IMR-90 (cell line): ENCODE results near the gene CDK5RAP2. TPM values are rescaled to one million over a fixed set of nuclear protein-coding genes. Genes with fewer than 3 reads are reported as not detected.
A peak's percentile ranks its signal among the peaks of the same experiment; 100 is the strongest.

Experiments
- ATAC-seq: fragments of 200-7000 bp; cut with Tn5 transposase; 2 replicates; pipeline ENCODE4 v1.9.1; 2020; ENCODE audit warnings: low read depth, mild to moderate bottlenecking, moderate library complexity
- BruUV-seq: library from RNA; stranded (reverse); fragments of 400-500 nt; replicated peaks from 2 replicates; lab custom pipeline; 2021; lab: Mats Ljungman, UMichigan
- CTCF ChIA-PET: fragments of 300-600 bp; formaldehyde crosslinking; extraction: SDS; loops from one replicate; lab custom pipeline; 2021; ENCODE audit warnings: antibody characterized with exemption; lab: Yijun Ruan, JAX
- POLR2A ChIA-PET: fragments of 300-600 bp; sonication (Branson Sonifier 250); formaldehyde crosslinking; loops from one replicate; lab custom pipeline; 2022; ENCODE audit warnings: antibody characterized with exemption; ENCODE audit not compliant: unreplicated experiment; lab: Charles Lee
- DNase-seq: peaks from one replicate; pipeline ENCODE4 v3.0.0; 2013
- H2AFZ ChIP-seq: replicated peaks from 2 replicates; pipeline ENCODE3; 2013; ENCODE audit warnings: low read length, mild to moderate bottlenecking; ENCODE audit not compliant: poor library complexity
- H2AK5ac ChIP-seq: 2 replicates; pipeline ENCODE4 v1.6.1; 2013; ENCODE audit warnings: low read depth, low read length, inconsistent platforms
- H2AK9ac ChIP-seq: replicated peaks from 2 replicates; pipeline ENCODE3; 2013; ENCODE audit warnings: mild to moderate bottlenecking, low read depth, low read length, moderate library complexity; ENCODE audit not compliant: poor library complexity
- H2BK120ac ChIP-seq: 2 replicates; pipeline ENCODE4 v1.6.1; 2013; ENCODE audit warnings: low read depth, low read length, inconsistent platforms
- H2BK15ac ChIP-seq: 3 replicates; pipeline ENCODE4 v1.6.1; 2013; ENCODE audit warnings: low read depth, low read length, inconsistent platforms
- H2BK20ac ChIP-seq: 2 replicates; pipeline ENCODE4 v1.6.1; 2013; ENCODE audit warnings: low read depth, mild to moderate bottlenecking, inconsistent platforms, low read length, moderate library complexity
- H2BK5ac ChIP-seq: 2 replicates; pipeline ENCODE4 v1.6.1; 2013; ENCODE audit warnings: mild to moderate bottlenecking, low read depth, low read length, inconsistent platforms; ENCODE audit not compliant: poor library complexity, severe bottlenecking
- H3K14ac ChIP-seq: replicated peaks from 2 replicates; pipeline ENCODE4 v1.6.1; 2013; ENCODE audit warnings: low read depth, low read length, inconsistent platforms
- H3K18ac ChIP-seq: 2 replicates; pipeline ENCODE4 v1.6.1; 2013; ENCODE audit warnings: low read depth, low read length, control low read depth
- H3K23ac ChIP-seq: 2 replicates; pipeline ENCODE4 v1.6.1; 2013; ENCODE audit warnings: low read depth, low read length, inconsistent platforms
- H3K27ac ChIP-seq: 2 replicates; pipeline ENCODE4 v1.5.1; 2013; ENCODE audit warnings: mild to moderate bottlenecking, control low read depth, low read length; ENCODE audit not compliant: insufficient read depth
- H3K27me3 ChIP-seq: 2 replicates; pipeline ENCODE4 v1.6.1; 2013; ENCODE audit warnings: low read length; ENCODE audit not compliant: control insufficient read depth, insufficient read depth
- H3K36me3 ChIP-seq: 2 replicates; pipeline ENCODE4 v1.6.1; 2013; ENCODE audit warnings: low read length, mixed read lengths; ENCODE audit not compliant: control insufficient read depth, insufficient read depth
- H3K4ac ChIP-seq: 2 replicates; pipeline ENCODE4 v1.6.1; 2013; ENCODE audit warnings: low read depth, low read length, inconsistent platforms
- H3K4me1 ChIP-seq: 2 replicates; pipeline ENCODE4 v1.6.1; 2013; ENCODE audit warnings: low read length, mixed read lengths; ENCODE audit not compliant: control insufficient read depth, insufficient read depth
- H3K4me2 ChIP-seq: 2 replicates; pipeline ENCODE4 v1.6.1; 2013; ENCODE audit warnings: low read depth, mild to moderate bottlenecking, control low read depth, low read length, moderate library complexity
- H3K4me3 ChIP-seq: 2 replicates; pipeline ENCODE4 v1.5.1; 2013; ENCODE audit warnings: low read depth, mild to moderate bottlenecking, control low read depth, low read length, moderate library complexity; ENCODE audit not compliant: insufficient read depth
- H3K56ac ChIP-seq: 2 replicates; pipeline ENCODE4 v1.6.1; 2013; ENCODE audit warnings: low read length, inconsistent platforms; ENCODE audit not compliant: insufficient read depth; ENCODE audit errors: extremely low read depth
- H3K79me1 ChIP-seq, 2 experiments: 2 replicates each; pipeline ENCODE4 v1.6.1; 2013; ENCODE audit warnings: low read length in 2 of 2, inconsistent platforms in 1 of 2, low read depth in 1 of 2
- H3K9ac ChIP-seq: 2 replicates; pipeline ENCODE4 v1.6.1; 2013; ENCODE audit warnings: low read depth, low read length, control low read depth
- H3K9me1 ChIP-seq: 2 replicates; pipeline ENCODE4 v1.6.1; 2013; ENCODE audit warnings: low read length, inconsistent platforms; ENCODE audit not compliant: insufficient read depth
- H3K9me3 ChIP-seq: 2 replicates; pipeline ENCODE4 v1.6.1; 2013; ENCODE audit warnings: low read length; ENCODE audit not compliant: control insufficient read depth, insufficient read depth
- H4K20me1 ChIP-seq: 2 replicates; pipeline ENCODE4 v1.6.1; 2013; ENCODE audit warnings: low read length, inconsistent platforms; ENCODE audit not compliant: insufficient read depth
- H4K5ac ChIP-seq: 2 replicates; pipeline ENCODE4 v1.6.1; 2013; ENCODE audit warnings: mild to moderate bottlenecking, low read depth, low read length, control low read depth
- H4K8ac ChIP-seq, 2 experiments: 2 replicates each; pipeline ENCODE4 v1.6.1; 2013; ENCODE audit warnings: low read depth in 2 of 2, low read length in 2 of 2, control low read depth in 1 of 2, inconsistent platforms in 1 of 2
- H4K91ac ChIP-seq: 2 replicates; pipeline ENCODE4 v1.6.1; 2013; ENCODE audit warnings: low read depth, low read length, inconsistent platforms; ENCODE audit not compliant: insufficient read depth
- BHLHE40 ChIP-seq: fragments of 150-350 bp; IDR thresholded peaks from 2 replicates; pipeline ENCODE4 v1.6.1; 2016; ENCODE audit warnings: mild to moderate bottlenecking, low read depth, low read length
- CEBPB ChIP-seq: IDR thresholded peaks from 2 replicates; pipeline ENCODE4 v1.6.1; 2012; ENCODE audit warnings: low read depth, low read length, improper control_type of control experiment
- CHD1 ChIP-seq: IDR thresholded peaks from 2 replicates; pipeline ENCODE4 v1.6.1; 2012; ENCODE audit warnings: low read depth, low read length, improper control_type of control experiment
- CTCF ChIP-seq: conservative IDR thresholded peaks from 2 replicates; pipeline ENCODE4 v1.5.1; 2012; ENCODE audit warnings: mild to moderate bottlenecking, low read depth, low read length, improper control_type of control experiment
- ELK1 ChIP-seq: fragments of 150-350 bp; IDR thresholded peaks from 2 replicates; pipeline ENCODE4 v1.6.1; 2016; ENCODE audit warnings: low read depth, mild to moderate bottlenecking, low read length, moderate library complexity, borderline replicate concordance
- FOS ChIP-seq: fragments of 150-350 bp; IDR thresholded peaks from 2 replicates; pipeline ENCODE4 v1.6.1; 2016; ENCODE audit warnings: low read depth, low read length
- MAFK ChIP-seq: IDR thresholded peaks from 2 replicates; pipeline ENCODE4 v1.6.1; 2012; ENCODE audit warnings: low read depth, low read length, improper control_type of control experiment
- MAZ ChIP-seq: IDR thresholded peaks from 2 replicates; pipeline ENCODE4 v1.6.1; 2012; ENCODE audit warnings: low read depth, mild to moderate bottlenecking, low read length, improper control_type of control experiment, moderate library complexity, borderline replicate concordance
- MXI1 ChIP-seq: IDR thresholded peaks from 2 replicates; pipeline ENCODE4 v1.6.1; 2012; ENCODE audit warnings: low read depth, mild to moderate bottlenecking, low read length, moderate library complexity, borderline replicate concordance
- NFE2L2 ChIP-seq: fragments of 150-350 bp; IDR thresholded peaks from 2 replicates; pipeline ENCODE4 v1.6.1; 2016; ENCODE audit warnings: low read depth, mild to moderate bottlenecking, low read length
- POLR2A ChIP-seq: IDR thresholded peaks from 2 replicates; pipeline ENCODE4 v1.6.1; 2012; ENCODE audit warnings: mild to moderate bottlenecking, low read depth, low read length
- RAD21 ChIP-seq: IDR thresholded peaks from 2 replicates; pipeline ENCODE4 v1.6.1; 2012; ENCODE audit warnings: low read length, improper control_type of control experiment
- RCOR1 ChIP-seq: IDR thresholded peaks from 2 replicates; pipeline ENCODE4 v1.6.1; 2012; ENCODE audit warnings: mild to moderate bottlenecking, low read length, improper control_type of control experiment; ENCODE audit not compliant: insufficient replicate concordance
- RFX5 ChIP-seq: IDR thresholded peaks from 2 replicates; pipeline ENCODE4 v1.8.0; 2012; ENCODE audit warnings: low read depth, mild to moderate bottlenecking, low read length, moderate library complexity
- SMC3 ChIP-seq: fragments of 150-350 bp; IDR thresholded peaks from 2 replicates; pipeline ENCODE4 v1.6.1; 2016; ENCODE audit warnings: low read depth, mild to moderate bottlenecking, antibody characterized with exemption, low read length, moderate library complexity
- WGBS, 2 experiments: methylation state at CpG; one replicate each; pipeline versions ENCODE4 v1.1.5 to v1.1.7; 2013; ENCODE audit warnings: missing lambda C conversion rate in 2 of 2; ENCODE audit not compliant: insufficient read length in 1 of 2; ENCODE audit errors: extremely low coverage in 2 of 2; 5-methylcytosine and 5-hydroxymethylcytosine counted together
- dilution Hi-C: fragments of 300-500 bp; cut with HindIII; formaldehyde crosslinking; loops from one replicate; pipeline ENCODE4 v1.14.3; 2018; ENCODE audit warnings: low sequenced_read_pairs; ENCODE audit not compliant: unreplicated experiment
- in situ Hi-C: fragments of 300-500 bp; cut with MboI; formaldehyde crosslinking; loops from 3 replicates; pipeline ENCODE4 v1.14.3; 2019; ENCODE audit warnings: low sequenced_read_pairs, inconsistent platforms, mixed read lengths
- intact Hi-C: fragments of 100-400 bp; cut with micrococcal nuclease; formaldehyde crosslinking; loops from 2 replicates; pipeline ENCODE4 v1.10.0; 2022
- polyA plus RNA-seq, 3 experiments: library from polyadenylated mRNA; depleted of rRNA; stranded (reverse); fragments of >200 nt; gene quantifications; 2 replicates each; pipeline ENCODE4 v1.2.3, GENCODE V29; 2012; ENCODE audit warnings: low replicate concordance in 1 of 3
- total RNA-seq: library from RNA; depleted of rRNA; stranded (reverse); fragments of >200 nt; gene quantifications from 2 replicates; pipeline ENCODE4 v1.2.3, GENCODE V29; 2012
- TF ChIP-seq, protein P1 (sequence below): fragments of 150-350 bp; IDR thresholded peaks from 2 replicates; pipeline ENCODE4 v1.6.1; 2017; ENCODE audit warnings: mild to moderate bottlenecking, antibody characterized with exemption, low read length, low read depth

CDK5RAP2 gene
- total and polyA plus RNA-seq, 2 of the 4 experiments (the other 2 are of a cell fraction): 29.5 to 31.7 TPM

DNA sequence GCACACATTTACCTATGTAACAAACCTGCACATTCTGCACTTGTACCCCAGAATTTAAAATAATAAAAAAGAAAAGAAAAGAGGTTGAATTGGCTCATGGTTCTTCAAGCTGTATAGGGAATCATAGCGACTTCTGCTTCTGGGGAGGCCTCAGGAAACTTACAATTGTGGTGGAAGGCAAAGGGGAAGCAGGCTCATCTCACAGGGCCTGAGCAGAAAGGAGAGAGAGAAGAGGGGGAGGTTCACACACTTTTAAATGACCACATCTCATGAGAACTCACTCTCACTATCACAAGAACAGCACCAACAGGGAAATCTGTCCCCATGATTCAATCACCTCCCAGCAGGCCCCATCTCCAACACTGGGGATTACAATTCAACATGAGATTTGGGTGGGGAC lies 214.6 kb downstream of the CDK5RAP2 start:
- WGBS, 2 experiments: no CpG with 5 or more reads among the region's 1 CpG
- Histone ChIP-seq H3K4ac (peak overlapping the region; percentile 74; the same call in 1 of the 2 replicates), H2BK15ac (peak overlapping the region; percentile 63; the same call in 2 of the 3 replicates), H3K36me3 (no peaks in the 10 kb centered on the region), H4K5ac (no peak overlapping the region), H3K9me1 (peaks cover 2% of the 10 kb centered on the region), H4K8ac (no peak overlapping the region), H2AFZ (no peak overlapping the region), H3K4me3 (no peak overlapping the region), H3K14ac (no peak overlapping the region), H4K91ac (peak overlapping the region; percentile 81; the same call in 1 of the 2 replicates), H2AK5ac (peak overlapping the region; percentile 70; the same call in 1 of the 2 replicates), H3K9me3 (no peaks in the 10 kb centered on the region), H3K18ac (no peak overlapping the region), H4K20me1 (no peaks in the 10 kb centered on the region), H3K79me1 (no peaks in the 10 kb centered on the region), H3K27ac (no peak overlapping the region), H3K4me2 (no peak overlapping the region), H3K4me1 (peaks cover 5% of the 10 kb centered on the region), H3K23ac (no peak overlapping the region), H2BK20ac (peak overlapping the region; percentile 80), H3K9ac (no peak overlapping the region), H3K56ac (no peak overlapping the region), H2BK120ac (peak overlapping the region; percentile 25; the same call in 1 of the 2 replicates), H3K27me3 (no peaks in the 10 kb centered on the region), H2AK9ac (no peak overlapping the region), H2BK5ac (no peak overlapping the region)
- no TSS peak for BruUV-seq
- ChIA-PET CTCF (no interaction called here), POLR2A (no interaction called here)
- intact Hi-C loops (no loop called here), dilution Hi-C loops (no loop called here), in situ Hi-C loops (no loop called here)
- no peak for DNase-seq
- ATAC-seq: no peak
- TF ChIP-seq MXI1 (no peak), BHLHE40 (no peak), MAFK (no peak), CTCF (no peak), CEBPB (no peak), RCOR1 (no peak), POLR2A (no peak), ELK1 (no peak), FOS (no peak), MAZ (no peak), CHD1 (no peak), RFX5 (no peak), RAD21 (no peak), NFE2L2 (no peak), SMC3 (no peak)
- TF ChIP-seq, protein P1, sequence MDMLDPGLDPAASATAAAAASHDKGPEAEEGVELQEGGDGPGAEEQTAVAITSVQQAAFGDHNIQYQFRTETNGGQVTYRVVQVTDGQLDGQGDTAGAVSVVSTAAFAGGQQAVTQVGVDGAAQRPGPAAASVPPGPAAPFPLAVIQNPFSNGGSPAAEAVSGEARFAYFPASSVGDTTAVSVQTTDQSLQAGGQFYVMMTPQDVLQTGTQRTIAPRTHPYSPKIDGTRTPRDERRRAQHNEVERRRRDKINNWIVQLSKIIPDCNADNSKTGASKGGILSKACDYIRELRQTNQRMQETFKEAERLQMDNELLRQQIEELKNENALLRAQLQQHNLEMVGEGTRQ: no peak
